H9 (cell line): ENCODE measurements around the gene CSTA. TPM values are rescaled to one million over a fixed set of nuclear protein-coding genes. Genes with fewer than 3 reads are reported as not detected.

Experiments
- DNase-seq: peaks from one replicate; pipeline ENCODE4 v3.0.0-alpha.2; 2017
- H2AFZ ChIP-seq: one replicate; pipeline ENCODE4 v1.6.1; 2013; ENCODE audit warnings: mild to moderate bottlenecking, low read length, control low read depth, moderate library complexity
- H2AK5ac ChIP-seq: 2 replicates; pipeline ENCODE4 v1.6.1; 2013; ENCODE audit warnings: low read length, control low read depth, mixed read lengths; ENCODE audit not compliant: insufficient read length
- H2BK120ac ChIP-seq: one replicate; pipeline ENCODE4 v1.6.1; 2013; ENCODE audit warnings: low read depth, mild to moderate bottlenecking, low read length, control low read depth, inconsistent platforms; ENCODE audit not compliant: poor library complexity, severe bottlenecking
- H2BK12ac ChIP-seq: 2 replicates; pipeline ENCODE4 v1.6.1; 2013; ENCODE audit warnings: low read length, control low read depth, mixed read lengths, low read depth; ENCODE audit not compliant: insufficient read length
- H2BK15ac ChIP-seq: 2 replicates; pipeline ENCODE4 v1.6.1; 2013; ENCODE audit warnings: low read depth, low read length, control low read depth
- H2BK20ac ChIP-seq: one replicate; pipeline ENCODE4 v1.6.1; 2013; ENCODE audit warnings: low read depth, mild to moderate bottlenecking, low read length, control low read depth, inconsistent platforms; ENCODE audit not compliant: poor library complexity, severe bottlenecking
- H2BK5ac ChIP-seq: 2 replicates; pipeline ENCODE4 v1.6.1; 2013; ENCODE audit warnings: low read length, control low read depth, mixed read lengths; ENCODE audit not compliant: insufficient read length
- H3K14ac ChIP-seq: 2 replicates; pipeline ENCODE4 v1.6.1; 2013; ENCODE audit warnings: low read length, control low read depth; ENCODE audit not compliant: insufficient read depth
- H3K18ac ChIP-seq: 2 replicates; pipeline ENCODE4 v1.6.1; 2013; ENCODE audit warnings: low read depth, mild to moderate bottlenecking, mixed read lengths, low read length, control low read depth; ENCODE audit not compliant: insufficient read length
- H3K23ac ChIP-seq: 2 replicates; pipeline ENCODE4 v1.6.1; 2013; ENCODE audit warnings: low read length, control low read depth, mixed read lengths, low read depth; ENCODE audit not compliant: insufficient read length
- H3K23me2 ChIP-seq: 2 replicates; pipeline ENCODE4 v1.6.1; 2013; ENCODE audit warnings: low read depth, mild to moderate bottlenecking, mixed read lengths, low read length, control low read depth; ENCODE audit not compliant: insufficient read length, poor library complexity, severe bottlenecking
- H3K27ac ChIP-seq: 2 replicates; pipeline ENCODE4 v1.5.1; 2013; ENCODE audit warnings: low read length, control low read depth, mixed read lengths, low read depth; ENCODE audit not compliant: insufficient read length
- H3K27me3 ChIP-seq: 2 replicates; pipeline ENCODE4 v1.6.1; 2013; ENCODE audit warnings: low read length, control low read depth, inconsistent platforms; ENCODE audit not compliant: insufficient read depth
- H3K4ac ChIP-seq: 2 replicates; pipeline ENCODE4 v1.6.1; 2013; ENCODE audit warnings: low read depth, mild to moderate bottlenecking, control low read depth, inconsistent platforms, low read length, moderate library complexity
- H3K4me1 ChIP-seq: 2 replicates; pipeline ENCODE4 v1.6.1; 2013; ENCODE audit warnings: low read length, control low read depth, inconsistent platforms; ENCODE audit not compliant: insufficient read depth
- H3K4me2 ChIP-seq: 2 replicates; pipeline ENCODE4 v1.6.1; 2013; ENCODE audit warnings: low read length, control low read depth, mixed read lengths; ENCODE audit not compliant: insufficient read length, insufficient read depth
- H3K56ac ChIP-seq: 2 replicates; pipeline ENCODE4 v1.6.1; 2013; ENCODE audit warnings: low read depth, mild to moderate bottlenecking, mixed read lengths, low read length, control low read depth; ENCODE audit not compliant: insufficient read length
- H3K79me1 ChIP-seq: 2 replicates; pipeline ENCODE4 v1.6.1; 2013; ENCODE audit warnings: low read depth, mild to moderate bottlenecking, moderate library complexity, low read length, control low read depth, inconsistent platforms; ENCODE audit not compliant: insufficient read depth, poor library complexity, severe bottlenecking
- H3K79me2 ChIP-seq: 2 replicates; pipeline ENCODE4 v1.6.1; 2013; ENCODE audit warnings: low read length, control low read depth, inconsistent platforms; ENCODE audit not compliant: insufficient read depth
- H3K9ac ChIP-seq: 2 replicates; pipeline ENCODE4 v1.6.1; 2013; ENCODE audit warnings: low read length, control low read depth, mixed read lengths; ENCODE audit not compliant: insufficient read length; ENCODE audit errors: extremely low read depth
- H3K9me3 ChIP-seq: one replicate; pipeline ENCODE4 v1.6.1; 2013; ENCODE audit warnings: low read depth, low read length, inconsistent platforms; ENCODE audit not compliant: control insufficient read depth
- H3T11ph ChIP-seq: one replicate; pipeline ENCODE4 v1.6.1; 2013; ENCODE audit warnings: mild to moderate bottlenecking, low read length, control low read depth, inconsistent platforms
- H4K20me1 ChIP-seq: one replicate; pipeline ENCODE4 v1.6.1; 2013; ENCODE audit not compliant: control insufficient read depth, insufficient read length, insufficient read depth
- H4K5ac ChIP-seq: 2 replicates; pipeline ENCODE4 v1.6.1; 2013; ENCODE audit warnings: low read depth, mild to moderate bottlenecking, mixed read lengths, low read length, control low read depth; ENCODE audit not compliant: insufficient read length
- H4K8ac ChIP-seq: replicated peaks from 2 replicates; pipeline ENCODE4 v1.6.1; 2013; ENCODE audit warnings: low read length, control low read depth, mixed read lengths, low read depth; ENCODE audit not compliant: insufficient read length
- H4K91ac ChIP-seq: 2 replicates; pipeline ENCODE4 v1.6.1; 2013; ENCODE audit warnings: low read depth, mild to moderate bottlenecking, moderate library complexity, mixed read lengths, low read length, control low read depth; ENCODE audit not compliant: insufficient read length
- H3K27ac Mint-ChIP-seq, 3 experiments: 2 replicates in 2 of 3; 3 replicates in 1 of 3; pipeline ENCODE4 v1.8.0; 2020 to 2021; ENCODE audit warnings: mixed read lengths in 3 of 3, mild to moderate bottlenecking in 1 of 3, moderate library complexity in 1 of 3
- H3K27me3 Mint-ChIP-seq: 2 replicates; pipeline ENCODE4 v1.8.0; 2021; ENCODE audit warnings: low read depth, mild to moderate bottlenecking, moderate library complexity, mixed read lengths
- H3K36me3 Mint-ChIP-seq, 3 experiments: 2 replicates in 2 of 3; 3 replicates in 1 of 3; pipeline ENCODE4 v1.8.0; 2020 to 2021; ENCODE audit warnings: low read depth in 3 of 3, mixed read lengths in 3 of 3; ENCODE audit not compliant: insufficient read depth in 1 of 3
- H3K4me1 Mint-ChIP-seq, 2 experiments: 2 replicates each; pipeline ENCODE4 v1.8.0; 2020; ENCODE audit warnings: mixed read lengths in 2 of 2
- H3K4me3 Mint-ChIP-seq, 2 experiments: 2 replicates in 1 of 2; 3 replicates in 1 of 2; pipeline ENCODE4 v1.8.0; 2020 to 2021; ENCODE audit warnings: mild to moderate bottlenecking in 2 of 2, mixed read lengths in 2 of 2, moderate library complexity in 1 of 2
- H3K9me3 Mint-ChIP-seq, 2 experiments: 2 replicates in 1 of 2; 3 replicates in 1 of 2; pipeline ENCODE4 v1.8.0; 2020; ENCODE audit warnings: mild to moderate bottlenecking in 2 of 2, mixed read lengths in 2 of 2, moderate library complexity in 1 of 2
- WGBS: extraction: QIAGEN DNeasy Blood & Tissue Kit; methylation state at CpG from one replicate; pipeline ENCODE4 v1.1.7; 2013; ENCODE audit warnings: missing lambda C conversion rate, low lambda C conversion rate, mixed read lengths; ENCODE audit not compliant: insufficient read length; ENCODE audit errors: extremely low coverage; 5-methylcytosine and 5-hydroxymethylcytosine counted together
- total RNA-seq: library from RNA; stranded (reverse); gene quantifications from 2 replicates; pipeline ENCODE4 v1.2.1, GENCODE V29; 2021
- TF ChIP-seq, protein P1 (sequence below): fragments of 200-600 bp; sonication (generic); conservative IDR thresholded peaks from 3 replicates; pipeline ENCODE4 v1.8.0; 2021; ENCODE audit warnings: antibody characterized with exemption, mild to moderate bottlenecking

The CSTA gene
- total RNA-seq, 1 experiment from 2014 or later = not detected

DNA sequence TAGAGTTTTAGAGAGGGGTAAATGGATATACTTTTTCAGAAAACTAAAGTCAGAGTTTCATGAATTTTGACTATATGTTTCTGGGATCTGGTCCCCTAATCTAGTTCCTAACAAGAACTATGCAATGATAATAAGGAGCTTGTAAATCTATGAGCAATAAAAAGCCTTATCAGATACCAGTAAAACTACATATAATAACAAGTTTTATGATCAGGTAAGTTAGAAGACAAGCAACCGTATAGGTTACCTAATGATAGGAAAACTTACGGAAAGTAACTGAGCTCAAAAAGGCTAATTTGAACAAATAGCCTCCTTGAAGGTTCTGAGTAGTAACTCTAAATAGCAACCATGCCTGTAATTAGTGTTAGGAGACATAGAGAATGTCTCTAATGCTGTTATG, 37.0 kb downstream of the CSTA start:
- H3K4me3 Mint-ChIP-seq = no peak overlapping the region
- H3K56ac ChIP-seq = no peak overlapping the region
- no CpG with 5 or more reads among the region's 2 CpGs for WGBS
- H3K36me3 Mint-ChIP-seq = peaks cover 11 to 61% (median 32%) of the 10 kb centered on the region in 3 experiments; a peak in 6 of 7 replicates
- H3T11ph ChIP-seq = no peak overlapping the region
- TF ChIP-seq, protein P1, sequence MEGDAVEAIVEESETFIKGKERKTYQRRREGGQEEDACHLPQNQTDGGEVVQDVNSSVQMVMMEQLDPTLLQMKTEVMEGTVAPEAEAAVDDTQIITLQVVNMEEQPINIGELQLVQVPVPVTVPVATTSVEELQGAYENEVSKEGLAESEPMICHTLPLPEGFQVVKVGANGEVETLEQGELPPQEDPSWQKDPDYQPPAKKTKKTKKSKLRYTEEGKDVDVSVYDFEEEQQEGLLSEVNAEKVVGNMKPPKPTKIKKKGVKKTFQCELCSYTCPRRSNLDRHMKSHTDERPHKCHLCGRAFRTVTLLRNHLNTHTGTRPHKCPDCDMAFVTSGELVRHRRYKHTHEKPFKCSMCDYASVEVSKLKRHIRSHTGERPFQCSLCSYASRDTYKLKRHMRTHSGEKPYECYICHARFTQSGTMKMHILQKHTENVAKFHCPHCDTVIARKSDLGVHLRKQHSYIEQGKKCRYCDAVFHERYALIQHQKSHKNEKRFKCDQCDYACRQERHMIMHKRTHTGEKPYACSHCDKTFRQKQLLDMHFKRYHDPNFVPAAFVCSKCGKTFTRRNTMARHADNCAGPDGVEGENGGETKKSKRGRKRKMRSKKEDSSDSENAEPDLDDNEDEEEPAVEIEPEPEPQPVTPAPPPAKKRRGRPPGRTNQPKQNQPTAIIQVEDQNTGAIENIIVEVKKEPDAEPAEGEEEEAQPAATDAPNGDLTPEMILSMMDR = no peak
- no peaks in the 10 kb centered on the region for H3K4me1 ChIP-seq
- no peak overlapping the region for H3K27ac ChIP-seq
- H3K23me2 ChIP-seq = no peaks in the 10 kb centered on the region
- H2AFZ ChIP-seq = no peak overlapping the region
- no peaks in the 10 kb centered on the region for H4K20me1 ChIP-seq
- no peaks in the 10 kb centered on the region for H3K79me1 ChIP-seq
- H3K4me1 Mint-ChIP-seq = peaks cover 0 to 2% of the 10 kb centered on the region in 2 experiments; a peak in 1 of 4 replicates
- H3K27me3 ChIP-seq = no peaks in the 10 kb centered on the region
- H4K8ac ChIP-seq = no peak overlapping the region
- H2BK12ac ChIP-seq = no peak overlapping the region
- H3K23ac ChIP-seq = no peak overlapping the region
- no peak overlapping the region for H2AK5ac ChIP-seq
- H4K91ac ChIP-seq = no peak overlapping the region
- no peak overlapping the region for H2BK15ac ChIP-seq
- no peak for DNase-seq
- H3K79me2 ChIP-seq = no peaks in the 10 kb centered on the region
- H3K27ac Mint-ChIP-seq = no peak overlapping the region
- H3K9me3 ChIP-seq = no peaks in the 10 kb centered on the region
- no peak overlapping the region for H3K4ac ChIP-seq
- no peak overlapping the region for H2BK120ac ChIP-seq
- H3K14ac ChIP-seq = no peak overlapping the region
- H2BK20ac ChIP-seq = no peak overlapping the region
- H2BK5ac ChIP-seq = no peak overlapping the region
- H3K9ac ChIP-seq = no peak overlapping the region
- no peak overlapping the region for H3K4me2 ChIP-seq
- H4K5ac ChIP-seq = no peak overlapping the region
- no peaks in the 10 kb centered on the region for H3K9me3 Mint-ChIP-seq
- no peak overlapping the region for H3K18ac ChIP-seq
- H3K27me3 Mint-ChIP-seq = no peaks in the 10 kb centered on the region
